ENCODE results near the gene EVC.

Gene EVC

GRCh38 chr4:5710961-5711478, at the start of gene EVC:
Gene EVC (plus strand): TSS chr4:5711201. CDS start chr4:5711381, 180 bp downstream.
- DNase-seq: no peak

- DNase-seq: no peak
Measured at GRCh38 chr4:5661237-5661636, 49.8 kb upstream of the EVC start.

DNA sequence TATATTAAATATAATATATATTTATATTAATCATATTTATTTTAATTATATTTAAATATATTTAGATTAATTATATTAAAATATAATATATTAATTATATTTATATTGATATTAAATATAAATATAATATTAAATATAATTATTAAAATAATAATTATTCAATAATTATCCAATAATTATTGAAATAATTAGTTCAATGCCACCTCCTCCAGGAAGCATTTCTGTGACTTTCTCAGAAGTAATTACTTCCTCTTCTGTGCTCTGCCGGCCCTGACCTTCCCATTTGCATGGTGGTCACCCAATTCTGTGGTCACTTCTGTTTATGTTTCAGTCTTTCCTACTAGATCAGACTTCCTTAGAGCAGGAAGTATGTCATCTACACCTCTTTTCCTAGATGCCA, 48.4 kb upstream of the EVC start:
- DNase-seq: no peak

GRCh38 chr4:5664778-5665177, 46.2 kb upstream of the EVC start:
- no peak for DNase-seq

DNA sequence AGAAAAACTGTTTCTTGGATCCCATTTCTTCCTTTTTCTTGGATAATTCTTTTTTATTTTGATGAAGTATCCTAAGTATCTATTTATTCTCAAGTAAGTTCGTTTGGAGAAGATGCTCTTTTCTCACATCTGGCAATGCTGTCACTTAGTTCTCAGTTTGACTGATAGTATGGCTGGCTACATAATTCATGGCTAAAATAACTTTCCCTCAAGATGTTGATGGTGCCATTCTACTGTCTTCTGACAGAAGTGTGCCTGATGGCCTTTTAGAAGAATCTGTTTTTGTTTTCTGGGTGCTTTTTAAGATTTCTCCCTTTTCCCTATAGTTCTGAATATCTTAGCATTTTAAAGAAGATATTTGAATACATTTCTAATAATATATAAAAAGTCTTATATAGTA, 44.3 kb upstream of the EVC start:
- no peak for DNase-seq

DNA sequence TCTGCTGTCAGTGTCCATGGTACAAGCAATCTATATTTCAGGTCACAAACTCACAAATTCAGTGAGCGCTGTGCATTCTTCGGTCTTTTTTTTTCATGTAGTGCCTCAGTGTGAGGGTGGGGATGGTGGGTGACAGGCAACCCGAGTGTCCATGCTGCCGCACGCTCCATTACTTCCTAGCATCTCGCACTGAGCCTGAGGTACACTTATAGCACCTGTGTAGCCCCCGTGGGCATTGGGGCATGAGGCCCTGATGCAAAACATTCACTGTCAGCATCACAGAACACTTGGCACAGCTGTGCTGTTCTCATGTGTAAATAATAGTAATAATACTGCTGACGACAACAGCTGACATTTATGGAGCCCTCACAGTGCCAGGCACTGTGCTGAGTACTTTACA, 34.2 kb upstream of the EVC start:
- DNase-seq: no peak

DNA sequence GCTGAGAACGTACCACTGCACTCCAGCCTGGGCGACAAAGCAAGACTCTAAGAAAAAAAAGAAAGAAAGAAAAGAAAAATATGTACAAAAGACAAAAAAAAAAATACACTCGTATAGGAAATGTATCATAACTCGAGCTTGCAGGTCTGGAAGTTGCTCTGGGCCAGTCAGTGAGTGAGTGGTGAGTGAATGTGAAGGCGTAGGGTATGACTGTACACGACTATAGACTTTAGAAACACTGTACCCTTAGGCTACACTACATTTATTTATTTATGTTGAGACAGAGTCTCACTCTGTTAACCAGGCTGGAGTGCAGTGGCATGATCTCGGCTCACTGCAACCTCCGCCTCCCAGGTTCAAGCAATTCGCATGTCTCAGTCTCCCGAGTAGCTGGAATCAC, 32.0 kb upstream of the EVC start:
- no peak for DNase-seq

DNA sequence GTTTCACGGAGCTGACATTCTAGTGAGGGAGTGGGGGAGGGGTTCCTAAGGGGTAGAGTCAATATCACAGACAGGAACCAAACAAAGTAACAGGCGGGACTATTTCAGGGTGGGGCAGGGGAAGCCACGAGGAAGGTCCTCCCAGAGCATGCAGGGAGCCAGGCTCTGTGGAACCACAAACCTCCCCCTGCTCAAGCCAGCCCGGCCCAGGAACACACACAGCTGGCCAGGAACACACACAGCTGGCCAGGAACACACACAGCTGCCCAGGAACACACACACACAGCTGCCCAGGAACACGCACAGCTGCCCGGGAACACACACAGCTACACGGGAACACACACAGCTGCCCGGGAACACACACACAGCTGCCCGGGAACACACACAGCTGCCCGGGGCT, 27.4 kb upstream of the EVC start:
- no peak for DNase-seq

- no peak for DNase-seq
Measured at GRCh38 chr4:5685296-5685695, 25.7 kb upstream of the EVC start.

- DNase-seq: no peak
Measured at GRCh38 chr4:5686338-5686737, 24.7 kb upstream of the EVC start.

DNA sequence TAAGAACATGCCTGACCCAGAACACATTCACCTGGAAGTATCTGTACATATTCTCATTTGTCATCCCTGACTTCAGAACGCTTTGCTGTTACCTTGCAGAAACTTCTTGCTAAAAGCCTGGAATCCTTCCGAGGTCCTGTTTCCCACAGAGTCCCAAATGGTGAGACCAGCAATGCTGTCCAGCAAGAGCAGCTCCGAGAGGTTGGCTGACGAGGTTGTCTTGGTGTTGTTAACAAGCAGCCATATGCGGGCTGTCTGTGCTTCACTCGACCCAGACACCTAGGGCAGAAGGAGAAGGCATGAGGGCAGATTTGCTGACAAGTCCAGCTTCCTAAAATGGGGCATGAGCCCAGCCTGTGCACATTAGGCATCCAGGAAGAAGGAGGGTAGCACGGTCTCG, 21.9 kb upstream of the EVC start:
- DNase-seq: no peak

- DNase-seq: no peak
Measured at GRCh38 chr4:5691491-5692132, 19.4 kb upstream of the EVC start.

DNA sequence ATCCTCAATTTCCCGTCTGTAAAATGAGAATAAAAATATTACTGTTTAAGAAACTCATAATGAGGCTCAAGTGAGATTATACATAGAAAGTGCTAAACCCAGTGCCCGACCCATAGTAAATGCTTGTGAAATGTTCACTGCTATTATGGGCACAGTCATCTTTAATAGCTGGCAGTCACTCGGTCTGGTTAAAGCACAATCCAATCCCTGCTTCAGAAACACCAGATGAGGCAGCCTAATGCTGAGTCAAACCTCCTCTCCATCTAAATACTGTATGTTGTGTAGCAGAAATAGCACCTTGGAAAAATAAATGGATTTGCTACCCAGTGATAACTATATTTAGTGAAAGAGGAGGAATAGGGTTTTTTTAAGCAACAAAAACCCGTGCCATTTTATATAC, 17.1 kb upstream of the EVC start:
- no peak for DNase-seq

GRCh38 chr4:5696341-5696740, 14.7 kb upstream of the EVC start:
- DNase-seq: no peak

DNA sequence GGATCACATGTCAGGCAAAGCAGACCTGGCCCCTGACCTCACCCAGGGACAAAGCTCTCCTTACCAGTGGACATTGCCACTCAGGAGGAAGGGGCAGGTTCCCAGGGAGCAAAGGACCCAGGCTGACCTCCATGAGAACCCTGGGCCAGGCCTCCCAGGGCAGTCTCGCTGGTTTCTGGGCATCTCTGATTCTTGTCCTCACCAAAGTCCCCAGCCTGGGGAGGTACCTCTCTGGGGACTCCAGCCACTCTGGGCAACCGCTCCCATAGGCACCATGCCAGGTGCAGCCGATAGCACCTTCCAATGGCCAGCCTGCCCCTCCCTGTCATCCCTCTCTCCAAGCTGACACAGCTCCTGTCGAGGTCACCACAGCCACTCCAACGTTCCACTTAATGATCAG, 10.5 kb upstream of the EVC start:
- no peak for DNase-seq

GRCh38 chr4:5701971-5702370, 9.0 kb upstream of the EVC start:
- DNase-seq: no peak

- no peak for DNase-seq
Measured at GRCh38 chr4:5703831-5704230, 7.2 kb upstream of the EVC start.

- DNase-seq: no peak
Measured at GRCh38 chr4:5704276-5704675, 6.7 kb upstream of the EVC start.

DNA sequence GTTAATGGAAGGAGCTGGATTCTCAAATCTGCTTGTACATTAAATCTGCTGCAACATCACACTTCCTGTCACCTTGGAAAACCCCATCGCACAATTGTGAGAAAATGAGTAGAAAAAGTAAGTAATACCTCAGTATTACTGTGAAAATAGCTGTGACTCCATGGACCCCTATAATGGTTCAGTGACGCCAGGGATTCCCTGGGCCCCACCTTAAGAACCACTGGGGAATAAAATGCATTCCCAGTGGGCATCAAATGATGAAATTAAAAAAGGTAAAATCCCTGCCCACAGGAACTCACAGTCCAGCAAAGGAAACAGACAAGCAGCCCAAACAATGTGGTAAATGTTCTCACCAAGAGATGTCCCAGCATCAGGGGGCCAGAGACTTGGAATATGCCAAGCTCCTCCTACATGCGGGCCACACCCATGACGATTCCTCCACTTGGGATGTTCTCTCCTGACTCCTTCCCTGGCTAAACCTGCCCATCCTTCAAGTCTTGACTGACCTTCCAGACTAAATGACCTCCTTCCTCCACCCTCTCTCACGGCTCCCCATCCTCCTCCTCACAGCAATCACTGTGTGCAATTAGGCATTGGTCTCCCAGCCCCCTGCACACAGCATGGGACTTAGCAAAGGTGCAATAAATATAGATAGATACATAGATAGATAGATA, 5.2 kb upstream of the EVC start:
- DNase-seq: no peak

DNA sequence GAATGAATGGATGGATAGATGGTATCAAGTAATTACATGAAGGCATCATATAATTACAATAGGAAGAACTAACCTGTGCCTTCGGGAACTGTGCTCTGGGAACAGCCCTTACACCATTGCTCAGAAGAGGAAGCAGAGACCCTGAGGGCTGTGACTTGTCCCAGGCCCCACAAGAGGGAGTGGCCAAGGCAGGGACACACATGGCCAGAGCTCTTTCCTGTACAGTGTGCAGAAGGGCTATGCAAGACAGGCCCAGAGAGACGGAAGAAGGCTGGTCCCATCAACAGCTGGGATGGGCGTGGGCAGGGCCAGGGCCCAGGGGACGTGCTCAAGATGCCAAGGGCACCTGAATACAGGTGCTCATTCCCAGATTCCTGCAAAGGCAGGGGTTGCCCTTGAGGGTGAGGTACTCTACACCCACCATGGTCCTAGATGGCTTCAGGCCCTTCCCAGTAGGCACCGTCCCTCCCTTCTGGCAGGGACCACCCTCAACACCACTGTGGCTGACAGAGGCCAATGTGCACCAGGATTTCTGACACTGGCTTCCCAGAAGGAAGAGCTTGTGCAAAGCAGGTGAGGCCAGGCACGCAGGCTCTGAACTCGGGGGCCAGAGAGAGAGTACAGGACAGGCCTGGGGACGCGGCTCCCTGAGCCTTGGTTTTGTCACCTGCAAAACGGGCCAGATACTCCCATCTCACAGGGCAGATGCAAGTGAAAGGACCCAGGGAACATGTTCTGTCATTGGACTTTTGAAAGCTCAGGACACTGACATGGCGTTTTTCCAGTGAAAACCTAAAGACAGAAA, 4.3 kb upstream of the EVC start:
- no peak for DNase-seq

- no peak for DNase-seq
Measured at GRCh38 chr4:5707366-5707765, 3.6 kb upstream of the EVC start.

- DNase-seq: no peak
Measured at GRCh38 chr4:5707778-5708448, 3.1 kb upstream of the EVC start.

GRCh38 chr4:5708449-5709206, 2.4 kb upstream of the EVC start, which contains the start of gene EVC2:
Gene EVC2 (minus strand): TSS chr4:5708559. CDS start chr4:5708513, 46 bp downstream.
- DNase-seq: peak; percentile 17

Measured in activated effector memory CD4-positive, alpha-beta T cell treated with Interleukin-2 at 50 U/mL for 16 hours (primary cell).